ENCODE data around the gene SLC17A7. TPM values are rescaled to one million over a fixed set of nuclear protein-coding genes. Genes with fewer than 3 reads are reported as not detected.
A peak's percentile ranks its signal among the peaks of the same experiment; 100 is the strongest.

Gene SLC17A7
- total and polyA plus RNA-seq, 2 of the 13 experiments (the other 11 are each of a cell fraction or from before 2014, with no cell fraction given): 0.32 TPM; not detected in 1

DNA sequence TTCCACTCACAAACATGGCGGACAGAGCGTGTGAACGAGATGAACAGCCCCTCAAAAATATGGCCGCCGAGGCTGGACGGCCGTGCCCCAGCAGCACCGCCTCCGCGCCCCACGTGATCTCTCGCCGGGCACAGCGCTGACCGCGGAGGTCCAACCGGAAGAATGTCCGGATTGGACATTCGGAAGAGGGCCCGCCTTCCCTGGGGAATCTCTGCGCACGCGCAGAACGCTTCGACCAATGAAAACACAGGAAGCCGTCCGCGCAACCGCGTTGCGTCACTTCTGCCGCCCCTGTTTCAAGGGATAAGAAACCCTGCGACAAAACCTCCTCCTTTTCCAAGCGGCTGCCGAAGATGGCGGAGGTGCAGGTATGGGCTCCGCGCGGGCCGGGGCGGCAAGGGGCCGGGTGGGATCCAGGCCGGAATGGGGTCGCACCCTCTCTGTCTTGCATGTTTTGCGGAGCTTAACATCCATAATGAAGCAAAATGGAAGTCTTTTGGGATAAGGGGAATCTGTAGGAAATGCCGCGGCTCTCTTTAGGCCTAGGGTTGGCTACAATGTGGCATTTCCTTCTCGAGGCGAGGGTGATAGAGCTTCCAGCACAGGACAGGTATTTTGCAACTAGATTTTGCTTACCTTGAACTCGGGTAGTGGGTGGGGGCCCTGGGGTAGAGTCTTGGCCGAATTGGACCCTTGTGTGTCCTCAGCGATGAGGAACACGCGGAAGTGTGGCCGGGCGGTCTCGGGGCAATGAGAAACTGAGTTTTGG is 46.1 kb upstream of the SLC17A7 start, which contains the start of gene RPL13A (continued):
- peak; percentile 75 for TF ChIP-seq HCFC1 (IDR thresholded peaks at IDR 0.05; ENCODE audit: low read depth, low read length)
- peak; percentile 71 for TF ChIP-seq NFRKB (IDR thresholded peaks at IDR 0.05)
- TF ChIP-seq ZNF839 (CRISPR knock-in tag; IDR thresholded peaks at IDR 0.05; ENCODE audit: borderline replicate concordance): no peak
- TF ChIP-seq, protein P1, sequence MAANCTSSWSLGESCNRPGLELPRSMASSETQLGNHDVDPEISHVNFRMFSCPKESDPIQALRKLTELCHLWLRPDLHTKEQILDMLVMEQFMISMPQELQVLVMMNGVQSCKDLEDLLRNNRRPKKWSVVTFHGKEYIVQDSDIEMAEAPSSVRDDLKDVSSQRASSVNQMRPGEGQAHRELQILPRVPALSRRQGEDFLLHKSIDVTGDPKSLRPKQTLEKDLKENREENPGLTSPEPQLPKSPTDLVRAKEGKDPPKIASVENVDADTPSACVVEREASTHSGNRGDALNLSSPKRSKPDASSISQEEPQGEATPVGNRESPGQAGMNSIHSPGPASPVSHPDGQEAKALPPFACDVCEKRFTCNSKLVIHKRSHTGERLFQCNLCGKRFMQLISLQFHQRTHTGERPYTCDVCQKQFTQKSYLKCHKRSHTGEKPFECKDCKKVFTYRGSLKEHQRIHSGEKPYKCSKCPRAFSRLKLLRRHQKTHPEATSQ (CRISPR knock-in tag; IDR thresholded peaks at IDR 0.05; ENCODE audit: borderline replicate concordance): no peak
- TF ChIP-seq ZNF180 (CRISPR knock-in tag; IDR thresholded peaks at IDR 0.05; ENCODE audit: borderline replicate concordance, low read depth): 0 out of 2 replicates have a peak, but pooled peaks have one; percentile 51
- TF ChIP-seq HNRNPL (IDR thresholded peaks at IDR 0.05; ENCODE audit: low read depth, low read length): peak; percentile 70
- TF ChIP-seq HDAC1 (CRISPR knock-in tag; IDR thresholded peaks at IDR 0.05): peak; percentile 76
- TF ChIP-seq, protein P2, sequence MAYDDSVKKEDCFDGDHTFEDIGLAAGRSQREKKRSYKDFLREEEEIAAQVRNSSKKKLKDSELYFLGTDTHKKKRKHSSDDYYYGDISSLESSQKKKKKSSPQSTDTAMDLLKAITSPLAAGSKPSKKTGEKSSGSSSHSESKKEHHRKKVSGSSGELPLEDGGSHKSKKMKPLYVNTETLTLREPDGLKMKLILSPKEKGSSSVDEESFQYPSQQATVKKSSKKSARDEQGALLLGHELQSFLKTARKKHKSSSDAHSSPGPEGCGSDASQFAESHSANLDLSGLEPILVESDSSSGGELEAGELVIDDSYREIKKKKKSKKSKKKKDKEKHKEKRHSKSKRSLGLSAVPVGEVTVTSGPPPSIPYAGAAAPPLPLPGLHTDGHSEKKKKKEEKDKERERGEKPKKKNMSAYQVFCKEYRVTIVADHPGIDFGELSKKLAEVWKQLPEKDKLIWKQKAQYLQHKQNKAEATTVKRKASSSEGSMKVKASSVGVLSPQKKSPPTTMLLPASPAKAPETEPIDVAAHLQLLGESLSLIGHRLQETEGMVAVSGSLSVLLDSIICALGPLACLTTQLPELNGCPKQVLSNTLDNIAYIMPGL (CRISPR knock-in tag; IDR thresholded peaks at IDR 0.05; ENCODE audit: borderline replicate concordance in 1 of 2, low read depth in 1 of 2): peak; percentile 84 to 92
- TF ChIP-seq CC2D1A (CRISPR knock-in tag; IDR thresholded peaks at IDR 0.05): no peak
- TF ChIP-seq ZNF782 (CRISPR knock-in tag; IDR thresholded peaks at IDR 0.05; ENCODE audit: borderline replicate concordance): no peak
- TF ChIP-seq NFYC (CRISPR knock-in tag; IDR thresholded peaks at IDR 0.05): peak; percentile 98
- 0 out of 2 replicates have a peak, but pooled peaks have one; percentile 35 for TF ChIP-seq PPARG (CRISPR knock-in tag; conservative IDR thresholded peaks at IDR 0.05)
- TF ChIP-seq ZZZ3 (CRISPR knock-in tag; IDR thresholded peaks at IDR 0.05; ENCODE audit: borderline replicate concordance): peak; percentile 73; the same call in 1 of the 2 replicates
- TF ChIP-seq, protein P3, sequence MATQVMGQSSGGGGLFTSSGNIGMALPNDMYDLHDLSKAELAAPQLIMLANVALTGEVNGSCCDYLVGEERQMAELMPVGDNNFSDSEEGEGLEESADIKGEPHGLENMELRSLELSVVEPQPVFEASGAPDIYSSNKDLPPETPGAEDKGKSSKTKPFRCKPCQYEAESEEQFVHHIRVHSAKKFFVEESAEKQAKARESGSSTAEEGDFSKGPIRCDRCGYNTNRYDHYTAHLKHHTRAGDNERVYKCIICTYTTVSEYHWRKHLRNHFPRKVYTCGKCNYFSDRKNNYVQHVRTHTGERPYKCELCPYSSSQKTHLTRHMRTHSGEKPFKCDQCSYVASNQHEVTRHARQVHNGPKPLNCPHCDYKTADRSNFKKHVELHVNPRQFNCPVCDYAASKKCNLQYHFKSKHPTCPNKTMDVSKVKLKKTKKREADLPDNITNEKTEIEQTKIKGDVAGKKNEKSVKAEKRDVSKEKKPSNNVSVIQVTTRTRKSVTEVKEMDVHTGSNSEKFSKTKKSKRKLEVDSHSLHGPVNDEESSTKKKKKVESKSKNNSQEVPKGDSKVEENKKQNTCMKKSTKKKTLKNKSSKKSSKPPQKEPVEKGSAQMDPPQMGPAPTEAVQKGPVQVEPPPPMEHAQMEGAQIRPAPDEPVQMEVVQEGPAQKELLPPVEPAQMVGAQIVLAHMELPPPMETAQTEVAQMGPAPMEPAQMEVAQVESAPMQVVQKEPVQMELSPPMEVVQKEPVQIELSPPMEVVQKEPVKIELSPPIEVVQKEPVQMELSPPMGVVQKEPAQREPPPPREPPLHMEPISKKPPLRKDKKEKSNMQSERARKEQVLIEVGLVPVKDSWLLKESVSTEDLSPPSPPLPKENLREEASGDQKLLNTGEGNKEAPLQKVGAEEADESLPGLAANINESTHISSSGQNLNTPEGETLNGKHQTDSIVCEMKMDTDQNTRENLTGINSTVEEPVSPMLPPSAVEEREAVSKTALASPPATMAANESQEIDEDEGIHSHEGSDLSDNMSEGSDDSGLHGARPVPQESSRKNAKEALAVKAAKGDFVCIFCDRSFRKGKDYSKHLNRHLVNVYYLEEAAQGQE (IDR thresholded peaks at IDR 0.05; ENCODE audit: borderline replicate concordance in 1 of 2, low read depth in 1 of 2, low read length in 2 of 2): peak in 1 of 2 experiments; percentile 86; a peak in 2 of 4 replicates
- TF ChIP-seq ZNF792 (CRISPR knock-in tag; IDR thresholded peaks at IDR 0.05): 0 out of 2 replicates have a peak, but pooled peaks have one; percentile 61
- TF ChIP-seq ZNF501 (CRISPR knock-in tag; IDR thresholded peaks at IDR 0.05): peak; percentile 78; the same call in 1 of the 2 replicates
- TF ChIP-seq, protein P4, sequence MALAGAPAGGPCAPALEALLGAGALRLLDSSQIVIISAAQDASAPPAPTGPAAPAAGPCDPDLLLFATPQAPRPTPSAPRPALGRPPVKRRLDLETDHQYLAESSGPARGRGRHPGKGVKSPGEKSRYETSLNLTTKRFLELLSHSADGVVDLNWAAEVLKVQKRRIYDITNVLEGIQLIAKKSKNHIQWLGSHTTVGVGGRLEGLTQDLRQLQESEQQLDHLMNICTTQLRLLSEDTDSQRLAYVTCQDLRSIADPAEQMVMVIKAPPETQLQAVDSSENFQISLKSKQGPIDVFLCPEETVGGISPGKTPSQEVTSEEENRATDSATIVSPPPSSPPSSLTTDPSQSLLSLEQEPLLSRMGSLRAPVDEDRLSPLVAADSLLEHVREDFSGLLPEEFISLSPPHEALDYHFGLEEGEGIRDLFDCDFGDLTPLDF (CRISPR knock-in tag; IDR thresholded peaks at IDR 0.05): peak; percentile 80
- TF ChIP-seq, protein P5, sequence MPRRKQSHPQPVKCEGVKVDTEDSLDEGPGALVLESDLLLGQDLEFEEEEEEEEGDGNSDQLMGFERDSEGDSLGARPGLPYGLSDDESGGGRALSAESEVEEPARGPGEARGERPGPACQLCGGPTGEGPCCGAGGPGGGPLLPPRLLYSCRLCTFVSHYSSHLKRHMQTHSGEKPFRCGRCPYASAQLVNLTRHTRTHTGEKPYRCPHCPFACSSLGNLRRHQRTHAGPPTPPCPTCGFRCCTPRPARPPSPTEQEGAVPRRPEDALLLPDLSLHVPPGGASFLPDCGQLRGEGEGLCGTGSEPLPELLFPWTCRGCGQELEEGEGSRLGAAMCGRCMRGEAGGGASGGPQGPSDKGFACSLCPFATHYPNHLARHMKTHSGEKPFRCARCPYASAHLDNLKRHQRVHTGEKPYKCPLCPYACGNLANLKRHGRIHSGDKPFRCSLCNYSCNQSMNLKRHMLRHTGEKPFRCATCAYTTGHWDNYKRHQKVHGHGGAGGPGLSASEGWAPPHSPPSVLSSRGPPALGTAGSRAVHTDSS (CRISPR knock-in tag; conservative IDR thresholded peaks at IDR 0.05): no peak
- peak; percentile 40; the same call in 1 of the 2 replicates for TF ChIP-seq FOXK1 (CRISPR knock-in tag; IDR thresholded peaks at IDR 0.05; ENCODE audit: borderline replicate concordance, low read depth)
